ENCODE measurements around the gene GZMM.

GZMM gene

GRCh38 chr19:532561-533363 lies 11.1 kb upstream of the GZMM start:
- peak overlapping the region; percentile 84 for H3K27ac ChIP-seq
- TF ChIP-seq, protein P1, sequence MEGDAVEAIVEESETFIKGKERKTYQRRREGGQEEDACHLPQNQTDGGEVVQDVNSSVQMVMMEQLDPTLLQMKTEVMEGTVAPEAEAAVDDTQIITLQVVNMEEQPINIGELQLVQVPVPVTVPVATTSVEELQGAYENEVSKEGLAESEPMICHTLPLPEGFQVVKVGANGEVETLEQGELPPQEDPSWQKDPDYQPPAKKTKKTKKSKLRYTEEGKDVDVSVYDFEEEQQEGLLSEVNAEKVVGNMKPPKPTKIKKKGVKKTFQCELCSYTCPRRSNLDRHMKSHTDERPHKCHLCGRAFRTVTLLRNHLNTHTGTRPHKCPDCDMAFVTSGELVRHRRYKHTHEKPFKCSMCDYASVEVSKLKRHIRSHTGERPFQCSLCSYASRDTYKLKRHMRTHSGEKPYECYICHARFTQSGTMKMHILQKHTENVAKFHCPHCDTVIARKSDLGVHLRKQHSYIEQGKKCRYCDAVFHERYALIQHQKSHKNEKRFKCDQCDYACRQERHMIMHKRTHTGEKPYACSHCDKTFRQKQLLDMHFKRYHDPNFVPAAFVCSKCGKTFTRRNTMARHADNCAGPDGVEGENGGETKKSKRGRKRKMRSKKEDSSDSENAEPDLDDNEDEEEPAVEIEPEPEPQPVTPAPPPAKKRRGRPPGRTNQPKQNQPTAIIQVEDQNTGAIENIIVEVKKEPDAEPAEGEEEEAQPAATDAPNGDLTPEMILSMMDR (conservative IDR thresholded peaks at IDR 0.05): peak; percentile 76
- TF ChIP-seq ZFX (IDR thresholded peaks at IDR 0.05): peak; percentile 31; the same call in 1 of the 2 replicates

DNA sequence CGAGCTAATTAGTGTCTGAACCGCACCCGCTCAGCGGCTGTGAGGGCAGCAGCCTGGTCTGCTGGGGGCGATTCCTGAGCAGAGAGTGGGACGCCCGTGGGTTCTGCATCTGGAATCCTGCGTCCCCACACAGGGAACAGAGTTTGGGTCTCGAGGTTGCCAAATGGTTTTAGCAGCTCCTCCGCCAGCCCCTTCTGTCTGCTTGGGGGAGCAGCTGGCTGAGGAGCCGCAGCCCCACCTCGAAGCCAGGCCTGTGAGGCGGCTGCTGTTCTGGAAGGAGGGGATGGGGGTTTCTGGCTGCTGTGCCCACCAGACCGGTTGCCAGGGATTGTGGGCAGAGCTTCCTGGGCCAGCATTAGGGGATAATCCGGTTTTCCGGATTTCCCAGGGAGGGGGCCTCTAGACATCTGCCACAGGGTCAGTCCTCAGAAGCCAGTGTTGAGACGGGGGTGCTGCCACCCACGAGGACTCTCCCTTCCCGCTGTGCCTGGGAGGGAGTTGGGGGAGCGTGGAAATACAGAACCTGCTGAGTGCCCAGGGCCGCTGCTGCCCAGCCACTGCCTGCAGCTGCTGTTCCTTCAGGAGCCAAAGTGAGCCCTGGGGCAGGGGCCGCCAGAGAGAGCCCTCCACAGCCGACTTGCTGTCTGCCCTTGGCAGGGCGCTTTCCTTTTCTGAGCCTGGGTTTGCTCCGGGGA lies 10.3 kb upstream of the GZMM start:
- TF ChIP-seq ZFX (IDR thresholded peaks at IDR 0.05): no peak
- TF ChIP-seq, protein P1 (conservative IDR thresholded peaks at IDR 0.05): no peak
- H3K27ac ChIP-seq: peak overlapping the region; percentile 84

DNA sequence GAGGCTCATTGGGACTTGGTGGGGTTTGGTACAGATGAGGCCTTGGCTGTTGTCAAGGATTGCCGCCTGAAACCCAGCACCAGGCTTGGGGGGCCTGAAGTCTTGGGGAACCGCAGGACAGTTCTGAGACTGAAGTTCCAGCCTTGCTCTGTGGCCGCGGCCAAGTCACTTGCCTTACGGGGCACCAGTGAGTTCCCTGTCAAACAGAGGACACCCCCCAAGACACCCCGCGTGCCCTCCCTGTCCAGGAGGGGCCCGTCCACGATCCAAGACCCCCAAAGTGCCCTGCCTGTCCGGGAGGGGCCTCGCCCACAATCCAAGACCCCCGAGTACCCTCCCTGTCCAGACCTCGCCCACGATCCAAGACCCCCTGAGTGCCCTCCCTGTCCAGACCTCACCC lies 9.8 kb upstream of the GZMM start:
- TF ChIP-seq ZFX (IDR thresholded peaks at IDR 0.05): no peak
- TF ChIP-seq, protein P1 (conservative IDR thresholded peaks at IDR 0.05): no peak
- H3K27ac ChIP-seq: peak overlapping the region; percentile 84

- peak overlapping the region; percentile 68 for H3K27ac ChIP-seq
- TF ChIP-seq, protein P1 (conservative IDR thresholded peaks at IDR 0.05): no peak
- no peak; the same call in 1 of the 2 replicates for TF ChIP-seq ZFX (IDR thresholded peaks at IDR 0.05)
These were observed 8.6 kb upstream of the GZMM start for GRCh38 chr19:535017-535835.

DNA sequence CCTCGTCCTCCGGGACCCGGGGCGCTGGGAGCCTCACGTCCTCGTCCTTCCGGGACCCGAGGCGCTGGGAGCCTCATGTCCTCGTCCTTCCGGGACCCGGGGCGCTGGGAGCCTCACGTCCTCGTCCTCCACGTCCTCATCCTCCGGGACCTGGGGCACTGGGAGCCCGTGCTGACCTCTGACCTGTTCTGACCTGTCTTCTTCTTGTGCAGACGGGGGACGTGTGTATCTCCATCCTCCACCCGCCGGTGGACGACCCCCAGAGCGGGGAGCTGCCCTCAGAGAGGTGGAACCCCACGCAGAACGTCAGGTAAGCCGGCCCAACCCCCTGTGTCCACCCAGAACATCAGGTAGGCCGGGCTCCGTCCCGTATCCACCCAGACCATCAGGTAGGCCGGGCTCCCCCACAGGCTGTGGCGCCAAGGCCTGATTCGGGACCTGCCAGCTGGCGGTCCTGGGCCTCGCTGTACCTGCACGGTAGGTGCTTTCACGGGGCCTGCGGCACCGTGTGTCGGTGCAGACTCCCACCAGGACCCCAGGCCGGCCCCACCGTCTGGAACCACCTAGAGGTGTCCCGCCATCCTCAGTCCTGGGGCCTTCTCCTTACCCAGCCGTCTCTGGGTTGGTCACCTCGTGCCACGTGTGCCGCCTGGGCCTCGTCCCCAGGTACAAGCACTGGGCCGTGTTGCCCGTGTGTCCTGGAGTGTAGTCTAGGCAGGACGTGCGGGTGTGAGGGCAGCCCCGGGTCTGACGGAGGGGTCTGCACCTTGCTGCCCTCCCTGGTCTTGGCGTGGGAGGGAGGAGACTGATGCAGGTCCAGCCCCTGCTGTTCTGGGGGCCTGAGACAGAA lies 7.6 kb upstream of the GZMM start:
- peak overlapping the region; percentile 68 for H3K27ac ChIP-seq
- TF ChIP-seq, protein P1 (conservative IDR thresholded peaks at IDR 0.05): no peak
- no peak for TF ChIP-seq ZFX (IDR thresholded peaks at IDR 0.05)

DNA sequence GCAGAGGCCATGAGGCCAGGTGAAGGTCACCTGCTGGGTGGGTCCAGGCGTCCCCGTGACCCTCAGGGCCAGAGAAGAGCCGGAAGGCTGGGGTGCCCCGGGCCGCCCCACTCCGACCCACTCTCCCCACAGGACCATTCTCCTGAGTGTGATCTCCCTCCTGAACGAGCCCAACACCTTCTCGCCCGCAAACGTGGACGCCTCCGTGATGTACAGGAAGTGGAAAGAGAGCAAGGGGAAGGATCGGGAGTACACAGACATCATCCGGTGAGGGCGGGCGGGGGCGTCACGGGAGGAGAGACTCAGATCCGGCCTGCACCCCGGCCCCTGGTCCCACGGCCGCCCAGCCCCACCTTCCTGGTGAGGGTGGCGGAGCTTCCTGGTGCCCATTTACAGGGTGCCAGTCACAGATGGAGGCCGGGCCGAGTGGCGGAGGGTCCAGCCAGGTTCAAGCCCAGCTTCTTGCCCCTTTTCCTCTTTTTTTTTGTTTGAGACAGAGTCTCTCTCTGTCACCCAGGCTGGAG lies 6.9 kb upstream of the GZMM start:
- TF ChIP-seq, protein P1 (conservative IDR thresholded peaks at IDR 0.05): no peak
- TF ChIP-seq ZFX (IDR thresholded peaks at IDR 0.05): no peak
- H3K27ac ChIP-seq: no peak overlapping the region
